ENCODE results near the gene MEMO1.

DNA sequence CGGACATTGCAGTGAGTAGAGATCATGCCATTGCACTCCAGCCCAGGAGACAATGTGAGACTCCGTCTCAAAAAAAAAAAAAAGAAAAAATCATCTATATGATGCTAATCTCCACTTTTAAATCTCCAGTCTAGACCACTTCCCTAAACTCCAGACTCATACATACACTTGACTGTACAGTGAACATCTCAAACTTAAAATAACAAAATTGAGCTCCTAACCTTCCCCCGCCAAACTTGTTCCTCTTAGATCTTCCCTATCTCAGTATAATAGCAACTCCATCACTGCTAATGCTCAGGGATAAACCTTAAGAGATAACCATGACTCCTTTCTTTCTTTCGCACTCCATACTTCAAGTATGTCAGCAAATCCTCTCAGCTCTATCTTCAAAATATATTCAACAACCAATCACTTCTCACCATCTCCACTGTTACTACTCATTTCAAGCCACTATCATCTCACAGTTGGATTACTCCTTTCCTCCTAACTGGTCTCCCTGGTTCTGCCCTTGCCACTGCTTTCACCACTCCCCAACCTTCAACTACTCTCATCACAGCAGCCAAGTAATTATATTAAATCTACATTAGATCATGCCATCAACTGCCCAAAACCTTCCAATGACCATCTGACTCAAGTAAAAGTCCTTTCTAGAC lies 12.0 kb downstream of the MEMO1 start:
- TF ChIP-seq CTCF (IDR thresholded peaks at IDR 0.05) (no peak), POLR2A (IDR thresholded peaks at IDR 0.05) (no peak)
